ENCODE measurements around the gene RHBDL2. TPM values are rescaled to one million over a fixed set of nuclear protein-coding genes. Genes with fewer than 3 reads are reported as not detected.

RHBDL2 gene

Small RNAs within 50 kb of the gene (small RNA-seq; reads per million reads assigned to genes)
- gene GJA9-MYCBP (ENCODE audit: low read depth) (not detected), gene RF00019 (ENCODE audit: low read depth) (not detected), gene RNU6-605P (ENCODE audit: low read depth) (not detected)

All from mesenchymal stem cell (in vitro differentiated cells and primary cell).